ENCODE results near the gene DUS2. TPM values are rescaled to one million over a fixed set of nuclear protein-coding genes. Genes with fewer than 3 reads are reported as not detected.

The DUS2 gene
- total RNA-seq, 4 donors from 2014 or later, result 10.0 to 14.1 (median 12.9) TPM

DNA sequence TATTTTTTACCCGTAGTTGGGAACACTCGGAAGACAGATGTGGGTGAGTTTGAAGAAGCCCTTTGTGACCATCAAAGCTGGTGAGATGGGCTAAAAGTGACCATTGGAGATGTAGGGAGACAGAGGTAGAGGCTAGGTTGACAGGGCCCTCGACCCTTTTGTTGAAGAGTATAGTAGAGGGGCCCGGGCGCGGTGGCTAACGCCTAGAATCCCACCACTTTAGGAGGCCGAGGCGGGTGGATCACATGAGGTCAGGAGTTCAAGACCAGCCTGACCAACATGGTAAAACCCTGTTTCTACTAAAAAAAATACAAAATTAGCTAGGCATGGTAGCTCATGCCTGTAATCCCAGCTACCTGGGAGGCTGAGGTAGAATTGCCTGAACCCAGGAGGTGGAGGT lies 45.8 kb downstream of the DUS2 start:
- WGBS, 2 donors, result 95 to 96% methylated on average over 9 of the region's 9 CpGs
- TF ChIP-seq, protein P1, sequence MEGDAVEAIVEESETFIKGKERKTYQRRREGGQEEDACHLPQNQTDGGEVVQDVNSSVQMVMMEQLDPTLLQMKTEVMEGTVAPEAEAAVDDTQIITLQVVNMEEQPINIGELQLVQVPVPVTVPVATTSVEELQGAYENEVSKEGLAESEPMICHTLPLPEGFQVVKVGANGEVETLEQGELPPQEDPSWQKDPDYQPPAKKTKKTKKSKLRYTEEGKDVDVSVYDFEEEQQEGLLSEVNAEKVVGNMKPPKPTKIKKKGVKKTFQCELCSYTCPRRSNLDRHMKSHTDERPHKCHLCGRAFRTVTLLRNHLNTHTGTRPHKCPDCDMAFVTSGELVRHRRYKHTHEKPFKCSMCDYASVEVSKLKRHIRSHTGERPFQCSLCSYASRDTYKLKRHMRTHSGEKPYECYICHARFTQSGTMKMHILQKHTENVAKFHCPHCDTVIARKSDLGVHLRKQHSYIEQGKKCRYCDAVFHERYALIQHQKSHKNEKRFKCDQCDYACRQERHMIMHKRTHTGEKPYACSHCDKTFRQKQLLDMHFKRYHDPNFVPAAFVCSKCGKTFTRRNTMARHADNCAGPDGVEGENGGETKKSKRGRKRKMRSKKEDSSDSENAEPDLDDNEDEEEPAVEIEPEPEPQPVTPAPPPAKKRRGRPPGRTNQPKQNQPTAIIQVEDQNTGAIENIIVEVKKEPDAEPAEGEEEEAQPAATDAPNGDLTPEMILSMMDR (IDR thresholded peaks at IDR 0.05), result no peak
- TF ChIP-seq POLR2A (IDR thresholded peaks at IDR 0.05), result no peak
- no peak overlapping the region for H3K4me3 ChIP-seq (replicated peaks in 1 of 3)
- H3K27me3 ChIP-seq, result no peaks in the 10 kb centered on the region
- intact Hi-C loops (cut with DNase I), result no loop called here
- H3K36me3 ChIP-seq, result peaks cover 6 to 11% of the 10 kb centered on the region in 2 donors
- H3K27ac ChIP-seq, result no peak overlapping the region
- no peak for DNase-seq
- peaks cover 25 to 53% of the 10 kb centered on the region in 2 donors for H3K4me1 ChIP-seq
- no peaks in the 10 kb centered on the region for H3K9me3 ChIP-seq

DNA sequence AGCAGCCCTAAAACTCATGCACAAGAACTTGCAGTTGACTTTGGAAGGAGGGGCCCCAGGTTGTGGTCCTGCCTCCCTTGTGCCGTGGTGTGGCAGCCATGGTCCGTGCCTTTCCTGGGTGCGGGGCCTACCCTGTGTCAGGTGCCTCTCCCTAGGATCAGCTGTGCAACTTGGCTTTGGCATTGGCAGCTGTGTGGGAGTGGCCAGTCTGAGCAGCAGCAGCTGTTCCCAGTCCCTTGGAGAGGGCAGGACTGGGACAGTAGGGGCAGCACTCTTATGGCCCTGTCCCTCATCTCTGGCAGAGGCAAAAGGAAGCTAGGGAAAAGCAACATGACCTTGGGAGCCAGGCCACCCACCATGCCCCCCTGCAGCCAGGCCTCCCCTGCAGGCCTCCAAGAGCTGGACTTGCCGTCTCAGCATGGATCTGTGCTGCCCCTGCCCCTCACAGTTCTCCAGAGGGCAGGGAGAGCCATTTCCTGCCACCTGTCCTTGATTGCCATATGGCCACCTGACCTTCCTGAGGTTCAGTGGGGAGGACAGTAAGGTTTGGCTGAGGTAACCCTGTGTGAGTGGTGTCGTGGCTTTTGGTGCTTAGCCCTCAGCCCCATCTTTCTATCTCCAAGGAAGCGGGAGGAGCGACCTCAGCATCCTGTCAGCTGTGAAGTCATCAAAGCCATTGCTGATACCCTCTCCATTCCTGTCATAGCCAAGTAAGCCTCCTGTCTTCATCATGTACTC lies 46.6 kb downstream of the DUS2 start:
- DNase-seq, result peak in 1 of 2 donors; percentile 27
- WGBS, 2 donors, result 80 to 94% methylated on average over 5 to 7 of the region's 7 CpGs
- H3K36me3 ChIP-seq, result peaks cover 6 to 11% of the 10 kb centered on the region in 2 donors
- intact Hi-C loops (cut with DNase I), result no loop called here
- H3K27ac ChIP-seq, result no peak overlapping the region
- no peak overlapping the region for H3K4me3 ChIP-seq (replicated peaks in 1 of 3)
- no peaks in the 10 kb centered on the region for H3K27me3 ChIP-seq
- H3K9me3 ChIP-seq, result no peaks in the 10 kb centered on the region
- peaks cover 17 to 45% of the 10 kb centered on the region in 2 donors for H3K4me1 ChIP-seq
- TF ChIP-seq, protein P1 (IDR thresholded peaks at IDR 0.05), result no peak
- no peak for TF ChIP-seq POLR2A (IDR thresholded peaks at IDR 0.05)

DNA sequence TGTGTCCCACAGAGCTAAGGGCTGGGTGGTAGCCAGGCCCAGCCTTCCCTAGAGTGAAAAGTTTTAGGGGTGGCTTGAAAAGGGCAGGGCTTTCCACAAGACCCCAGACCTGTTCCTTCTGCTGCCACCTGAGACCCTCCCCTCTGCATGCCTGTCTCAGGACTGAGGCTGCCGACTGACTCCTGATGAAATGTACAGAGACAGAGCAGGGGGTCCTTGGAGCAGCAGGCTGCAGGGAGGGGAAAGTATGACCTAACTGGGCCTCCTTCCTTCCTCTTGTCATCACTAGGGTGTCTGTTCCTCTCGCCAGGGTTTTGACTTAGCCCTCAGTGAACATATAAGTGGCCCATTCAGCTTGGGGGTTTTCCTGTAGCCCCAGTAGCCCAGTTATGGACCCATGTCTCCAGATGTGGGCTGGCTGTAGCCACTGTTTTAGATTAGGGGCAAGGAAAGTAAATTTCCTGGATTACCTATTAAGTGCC lies 47.2 kb downstream of the DUS2 start:
- 88% methylated on average over 2 of the region's 2 CpGs; no CpG with 5 or more reads in 1 of the 2 donors for WGBS, 2 donors
- peaks cover 14 to 39% of the 10 kb centered on the region in 2 donors for H3K4me1 ChIP-seq
- intact Hi-C loops (cut with DNase I), result no loop called here

DNA sequence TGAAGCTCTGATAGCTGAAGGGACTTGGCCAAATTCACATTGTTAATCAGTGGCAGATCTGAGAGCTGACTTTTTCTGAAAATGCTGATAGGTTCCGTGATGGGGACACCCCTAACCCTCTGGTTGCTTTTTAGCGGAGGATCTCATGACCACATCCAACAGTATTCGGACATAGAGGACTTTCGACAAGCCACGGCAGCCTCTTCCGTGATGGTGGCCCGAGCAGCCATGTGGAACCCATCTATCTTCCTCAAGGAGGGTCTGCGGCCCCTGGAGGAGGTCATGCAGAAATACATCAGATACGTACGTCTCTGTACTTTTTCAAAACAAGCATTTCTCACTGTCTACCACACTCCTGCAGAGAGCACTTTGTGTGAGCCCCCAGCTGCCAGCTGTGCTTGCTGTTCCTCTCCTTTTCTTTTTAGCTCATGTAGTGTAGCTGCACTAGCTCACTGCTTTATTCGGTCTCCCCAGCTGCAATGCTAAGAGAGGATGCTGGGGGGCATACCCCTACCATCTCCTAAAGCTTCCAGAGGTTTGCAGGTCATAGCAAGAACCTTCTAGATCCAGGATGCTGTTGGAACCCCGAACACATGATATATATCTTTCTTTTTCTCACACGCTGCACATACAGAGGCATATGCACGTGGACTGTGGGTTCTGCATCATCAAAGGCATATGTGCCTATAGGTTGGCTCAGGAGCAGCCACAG lies 47.9 kb downstream of the DUS2 start:
- TF ChIP-seq POLR2A (IDR thresholded peaks at IDR 0.05), result no peak
- TF ChIP-seq, protein P1 (IDR thresholded peaks at IDR 0.05), result no peak
- H3K27ac ChIP-seq, result no peak overlapping the region
- peaks cover 6 to 13% of the 10 kb centered on the region in 2 donors for H3K36me3 ChIP-seq
- no peak for DNase-seq
- intact Hi-C loops (cut with DNase I), result no loop called here
- H3K4me1 ChIP-seq, result peaks cover 7 to 32% of the 10 kb centered on the region in 2 donors
- H3K4me3 ChIP-seq (replicated peaks in 1 of 3), result no peak overlapping the region
- 83 to 88% methylated on average over 14 of the region's 14 CpGs for WGBS, 2 donors
- H3K9me3 ChIP-seq, result no peaks in the 10 kb centered on the region
- no peaks in the 10 kb centered on the region for H3K27me3 ChIP-seq

More for the DNA sequence above, 47.2 kb downstream of the DUS2 start:
- no peak for DNase-seq
- no peak overlapping the region for H3K4me3 ChIP-seq (replicated peaks in 1 of 3)
- TF ChIP-seq, protein P1 (IDR thresholded peaks at IDR 0.05), result no peak
- TF ChIP-seq POLR2A (IDR thresholded peaks at IDR 0.05), result no peak
- no peak overlapping the region for H3K27ac ChIP-seq
- H3K27me3 ChIP-seq, result no peaks in the 10 kb centered on the region
- no peaks in the 10 kb centered on the region for H3K9me3 ChIP-seq
- H3K36me3 ChIP-seq, result peaks cover 6 to 11% of the 10 kb centered on the region in 2 donors

DNA sequence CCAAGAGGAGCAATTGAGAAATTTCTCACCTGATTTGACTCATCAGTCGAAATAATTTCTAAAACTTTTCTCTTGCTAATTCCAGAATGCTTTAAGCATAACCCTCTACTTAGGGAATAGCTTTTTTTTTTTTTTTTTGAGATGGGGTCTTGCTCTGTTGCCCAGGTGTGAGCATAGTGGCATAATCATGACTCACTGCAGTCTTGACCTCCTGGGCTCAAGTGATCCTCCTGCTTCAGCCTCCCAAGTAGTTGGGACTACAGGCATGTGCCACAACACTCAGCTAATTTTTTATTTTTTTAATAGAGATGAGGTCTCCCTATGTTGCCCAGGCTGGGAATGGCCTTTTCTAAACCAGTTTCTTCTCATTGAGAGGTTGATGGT lies 48.4 kb downstream of the DUS2 start:
- peaks cover 6 to 13% of the 10 kb centered on the region in 2 donors for H3K36me3 ChIP-seq
- no peak overlapping the region for H3K27ac ChIP-seq

More for the DNA sequence above, 48.4 kb downstream of the DUS2 start:
- Histone ChIP-seq H3K4me3 (replicated peaks in 1 of 3) (no peak overlapping the region), H3K4me1 (peaks cover 2 to 27% of the 10 kb centered on the region in 2 donors), H3K27me3 (no peaks in the 10 kb centered on the region), H3K9me3 (no peaks in the 10 kb centered on the region)
- no peak for DNase-seq
- 90 to 95% methylated on average over 1 of the region's 1 CpG for WGBS, 2 donors
- intact Hi-C loops (cut with DNase I), result no loop called here
- TF ChIP-seq POLR2A (IDR thresholded peaks at IDR 0.05), result no peak
- TF ChIP-seq, protein P1 (IDR thresholded peaks at IDR 0.05), result no peak
